SK-N-MC (cell line): ENCODE measurements around the gene MTAP.

ENCODE experiments used
- EZH2 ChIP-seq: fragments of 200-600 bp; sonication (generic); IDR thresholded peaks from one replicate; pipeline ENCODE4 v1.6.1; 2017; ENCODE audit warnings: antibody characterized with exemption
- FOXP2 ChIP-seq: optimal IDR thresholded peaks from 2 replicates; pipeline ENCODE3; 2011; ENCODE audit warnings: mild to moderate bottlenecking, moderate library complexity; ENCODE audit not compliant: insufficient read depth; ENCODE audit errors: extremely low read length, control extremely low read depth
- POLR2AphosphoS5 ChIP-seq: IDR thresholded peaks from 2 replicates; pipeline ENCODE4 v1.6.1; 2012; ENCODE audit warnings: mild to moderate bottlenecking, low read depth, low read length, borderline replicate concordance

GRCh38 chr9:21966140-21966851, 163.9 kb downstream of the MTAP start:
- no peak for TF ChIP-seq POLR2AphosphoS5
- no peak for TF ChIP-seq EZH2
- no peak for TF ChIP-seq FOXP2
